Pons (tissue), 1 donor: ENCODE data around the gene YTHDF2.
"Not testable (repeated sequence)": the region's sequence is repeated elsewhere in the genome, so short reads cannot be mapped to it uniquely, and the experiment has no call there.

Experiments
- DNase-seq: peaks from one replicate; pipeline ENCODE4 v3.0.0-alpha.2; 2016; ENCODE audit warnings: low spot score

YTHDF2 gene

DNA sequence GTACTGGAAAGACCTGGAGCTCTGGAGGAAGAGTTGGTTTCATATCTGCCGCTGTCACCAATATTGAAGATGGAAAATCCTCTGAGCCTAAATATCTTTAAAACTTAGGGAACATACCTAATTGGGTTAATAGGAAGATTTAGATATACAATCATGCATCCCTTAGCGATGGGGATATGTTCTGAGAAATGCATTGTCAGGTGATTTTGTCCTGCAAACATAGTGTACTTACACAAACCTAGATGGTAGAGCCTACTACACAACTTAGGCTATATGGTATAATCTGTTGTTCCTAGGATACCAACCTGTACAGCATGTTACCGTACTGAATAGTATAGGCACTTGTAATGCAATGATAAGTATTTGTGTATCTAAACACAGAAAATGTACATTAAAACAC is 22.5 kb downstream of the YTHDF2 start:
- no peak for DNase-seq

DNA sequence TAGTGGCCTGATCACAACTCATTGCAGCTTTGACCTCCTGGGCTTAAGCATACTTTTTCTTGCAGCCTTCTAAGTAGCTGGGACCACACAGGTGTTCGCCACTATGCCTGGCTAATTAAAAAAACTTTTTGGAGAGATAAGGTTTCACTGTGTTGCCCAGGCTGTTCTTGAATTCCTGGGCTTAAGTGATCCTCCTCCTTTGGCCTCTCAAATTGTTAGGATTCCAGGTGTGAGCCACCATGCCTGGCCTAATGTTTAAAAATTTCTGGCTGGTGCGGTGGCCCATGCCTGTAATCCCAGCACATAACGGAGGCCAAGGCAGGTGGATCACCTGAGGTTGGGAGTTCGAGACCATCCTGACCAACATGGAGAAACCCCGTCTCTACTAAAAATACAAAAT is 24.4 kb downstream of the YTHDF2 start:
- DNase-seq = no peak

DNA sequence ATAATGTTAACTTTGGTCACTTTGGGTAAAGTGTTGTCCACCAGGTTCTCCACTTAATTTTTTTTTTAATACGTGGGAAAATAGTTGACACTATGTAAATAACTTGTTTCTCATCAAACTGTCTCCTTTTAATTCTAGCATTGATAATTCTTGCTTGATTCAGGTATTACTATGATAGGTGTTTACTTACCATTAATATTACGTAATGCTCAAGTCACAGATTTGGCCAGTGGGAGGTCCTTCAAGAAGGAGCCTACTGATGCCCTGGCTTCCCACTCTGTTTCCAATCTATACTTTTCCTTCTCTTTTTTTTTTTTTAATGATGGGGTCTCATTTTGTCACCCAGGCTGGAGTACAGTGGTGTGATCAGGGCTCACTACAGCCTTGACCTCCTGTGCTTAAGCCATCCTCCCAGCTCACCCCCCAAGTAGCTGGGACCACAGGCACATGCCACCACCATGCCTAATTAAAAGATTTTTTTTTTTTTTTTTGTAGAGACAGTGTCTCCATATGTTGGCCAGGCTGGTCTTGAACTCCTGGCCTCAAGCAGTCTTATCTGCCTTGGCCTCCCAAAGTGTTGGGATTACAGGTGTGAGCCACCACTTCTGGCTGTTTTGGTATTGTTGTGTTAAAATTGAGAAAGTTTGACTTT is 29.9 kb downstream of the YTHDF2 start:
- no peak for DNase-seq

DNA sequence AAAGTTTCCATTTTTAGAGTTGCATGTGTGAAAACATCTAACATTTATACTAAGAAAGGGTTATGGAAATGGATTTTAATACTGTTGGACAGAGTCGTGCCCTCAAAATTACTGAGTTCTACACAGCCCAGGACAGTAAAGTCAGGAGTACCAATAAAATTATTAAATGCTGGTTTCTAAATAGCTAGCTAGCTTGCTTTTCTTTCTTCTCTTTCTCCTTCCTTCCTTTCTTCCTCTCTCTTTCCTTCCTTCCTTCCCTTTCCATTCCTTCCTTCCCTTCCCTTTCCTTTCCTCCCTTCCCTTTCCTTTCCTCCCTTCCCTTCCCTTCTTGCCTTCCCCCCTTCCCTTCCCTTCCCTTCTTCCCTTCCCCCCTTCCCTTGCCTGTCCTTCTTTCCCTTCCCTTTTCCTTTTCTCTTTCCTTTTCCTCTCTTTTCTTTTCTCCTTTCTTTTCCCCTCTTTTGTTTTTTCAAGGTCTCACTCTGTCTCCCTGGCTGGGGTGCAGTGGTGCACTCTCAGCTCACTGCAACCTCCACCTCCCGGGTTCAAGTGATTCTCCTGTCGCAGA is 33.9 kb downstream of the YTHDF2 start:
- DNase-seq = no peak

DNA sequence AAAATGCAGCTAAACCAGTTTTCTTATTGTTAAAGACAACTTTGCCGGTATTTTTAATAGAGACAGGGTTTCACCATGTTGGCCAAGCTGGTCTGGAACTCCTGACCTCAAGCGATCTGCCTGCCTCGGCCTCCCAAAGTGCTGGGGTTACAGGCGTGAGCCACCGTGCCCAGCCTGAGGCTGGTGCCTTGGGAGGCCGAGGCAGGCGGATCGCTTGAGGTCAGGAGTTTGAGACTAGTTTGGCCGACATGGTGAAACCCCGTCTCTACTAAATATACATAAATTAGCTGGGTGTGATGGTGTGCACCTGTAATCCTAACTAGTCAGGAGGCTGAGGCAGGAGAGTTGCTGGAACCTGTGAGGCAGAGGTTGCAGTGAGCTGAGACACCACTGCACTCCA is 35.2 kb downstream of the YTHDF2 start:
- not testable (repeated sequence) for DNase-seq

DNA sequence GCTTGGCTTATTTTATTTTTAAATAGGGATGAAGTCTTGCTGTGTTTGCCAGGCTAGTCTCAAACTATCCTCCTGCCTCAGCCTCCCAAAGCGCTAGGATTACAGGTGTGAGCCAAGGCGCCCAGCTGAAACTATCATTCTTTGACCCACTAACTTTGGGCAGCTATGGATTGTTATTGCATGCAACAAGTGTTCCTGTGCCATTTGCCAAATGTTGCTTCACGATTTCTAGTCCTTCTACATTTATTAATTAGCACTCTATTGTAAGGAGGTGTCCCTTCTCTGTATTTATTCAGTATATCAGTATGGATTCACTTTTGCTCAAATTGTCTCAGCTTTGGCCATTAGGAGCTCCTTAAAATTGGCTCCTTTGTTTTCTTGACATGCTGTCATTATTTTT is 36.4 kb downstream of the YTHDF2 start:
- DNase-seq = no peak

DNA sequence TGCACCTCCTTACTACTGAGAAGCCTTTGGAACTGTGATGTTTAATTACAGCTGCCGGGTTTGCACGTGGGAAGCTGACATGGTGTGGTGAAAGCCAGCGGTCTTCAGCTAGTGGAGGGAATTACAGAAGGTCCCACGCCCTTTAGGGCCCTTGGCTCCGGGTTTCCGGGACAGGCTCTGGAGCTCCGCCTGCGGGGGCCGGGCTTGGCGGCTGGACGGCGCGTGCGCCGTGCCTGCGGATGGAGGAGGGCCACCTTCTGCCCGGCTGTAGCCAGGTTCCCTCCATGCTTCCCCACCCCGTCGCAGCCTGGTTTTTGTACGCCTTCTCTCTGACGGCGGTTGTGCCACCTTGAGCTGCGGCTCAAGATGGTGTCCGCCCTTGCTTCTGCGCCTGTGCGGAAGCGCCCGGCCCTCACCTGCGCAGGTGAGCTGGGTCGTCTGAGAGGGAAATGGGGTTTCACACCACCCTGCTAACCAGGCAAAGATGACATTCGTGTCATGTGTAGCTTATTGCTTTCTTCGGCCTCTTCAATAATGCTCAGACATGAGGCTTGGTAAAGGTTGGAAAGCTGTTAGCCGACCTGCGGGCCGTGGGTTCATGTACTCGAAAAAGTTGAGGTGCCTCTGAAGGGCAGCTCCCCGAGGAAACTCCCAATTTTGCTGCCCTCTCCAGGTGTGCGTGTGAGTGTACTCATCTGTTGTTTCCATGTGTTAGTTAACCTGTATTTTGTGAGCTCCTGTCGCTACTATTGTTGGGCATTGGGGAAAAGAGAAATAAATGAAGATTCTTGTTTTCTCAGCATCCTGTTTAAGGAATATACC is 38.6 kb downstream of the YTHDF2 start:
- peak; percentile 20 for DNase-seq

DNA sequence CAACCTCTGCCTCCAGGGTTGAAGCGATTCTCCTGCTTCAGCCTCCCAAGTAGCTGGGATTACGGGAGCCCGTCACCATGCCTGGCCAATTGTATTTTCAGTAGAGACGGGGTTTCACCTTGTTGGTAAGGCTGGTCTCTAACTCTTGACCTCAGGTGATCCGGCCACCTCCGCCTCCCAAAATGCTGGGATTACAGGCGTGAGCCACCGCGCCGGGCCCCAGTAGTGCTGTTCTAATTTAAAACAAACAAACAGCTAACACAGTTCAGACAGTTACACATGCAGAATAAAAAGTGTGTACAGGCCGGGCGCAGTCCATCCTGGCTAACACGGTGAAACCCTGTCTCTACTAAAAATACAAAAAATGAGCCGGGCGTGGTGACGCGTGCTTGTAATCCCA is 39.6 kb downstream of the YTHDF2 start:
- DNase-seq = no peak

DNA sequence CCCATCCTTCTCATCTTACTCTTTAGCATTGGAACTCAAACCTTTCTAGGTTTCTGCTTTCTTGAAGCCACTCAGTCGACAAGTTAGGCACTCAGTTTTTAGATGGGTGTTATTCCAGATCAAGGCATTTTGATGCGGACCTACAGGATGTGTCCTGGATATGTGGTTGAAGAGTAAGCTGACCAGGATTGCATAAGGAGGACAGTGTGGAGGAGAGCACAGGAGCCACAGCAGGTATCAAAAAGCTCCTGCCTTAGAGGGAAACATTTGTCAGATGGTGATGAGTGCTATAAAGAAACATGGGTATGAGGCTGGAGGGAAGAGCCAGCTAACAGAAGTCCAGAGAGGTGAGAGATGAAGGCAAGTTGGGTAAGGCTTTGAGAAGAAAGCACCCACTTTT is 41.3 kb downstream of the YTHDF2 start:
- no peak for DNase-seq

DNA sequence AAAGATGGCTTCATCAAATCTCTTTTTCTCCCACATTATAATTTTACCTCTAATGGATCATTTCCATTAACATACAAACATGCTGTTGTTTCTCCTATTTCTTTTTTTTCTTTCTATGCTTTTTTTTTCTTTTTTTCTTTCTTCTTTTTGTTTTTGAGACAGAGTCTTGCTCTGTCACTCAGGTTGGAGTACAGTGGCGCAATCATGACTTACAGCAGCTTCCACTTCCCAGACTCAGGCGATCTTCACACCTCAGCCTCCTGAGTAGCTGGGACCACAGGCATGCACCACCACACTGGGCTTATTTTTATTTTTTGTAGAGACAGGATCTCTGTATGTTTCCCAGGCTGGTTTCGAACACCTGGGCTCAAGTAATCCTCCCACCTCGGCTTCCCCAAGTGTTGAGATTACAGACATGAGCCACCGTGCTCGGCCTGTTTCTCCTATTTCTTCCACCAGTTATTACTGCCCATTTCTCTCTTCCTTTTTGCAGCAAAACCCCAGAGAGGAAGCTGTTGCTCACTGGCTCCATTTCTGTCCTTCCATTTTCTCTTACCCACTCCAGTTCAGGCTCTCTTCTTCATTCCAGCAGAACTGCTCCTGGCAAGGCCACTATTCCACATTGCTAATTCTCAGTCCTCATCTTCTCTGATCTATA is 43.1 kb downstream of the YTHDF2 start:
- DNase-seq = no peak

DNA sequence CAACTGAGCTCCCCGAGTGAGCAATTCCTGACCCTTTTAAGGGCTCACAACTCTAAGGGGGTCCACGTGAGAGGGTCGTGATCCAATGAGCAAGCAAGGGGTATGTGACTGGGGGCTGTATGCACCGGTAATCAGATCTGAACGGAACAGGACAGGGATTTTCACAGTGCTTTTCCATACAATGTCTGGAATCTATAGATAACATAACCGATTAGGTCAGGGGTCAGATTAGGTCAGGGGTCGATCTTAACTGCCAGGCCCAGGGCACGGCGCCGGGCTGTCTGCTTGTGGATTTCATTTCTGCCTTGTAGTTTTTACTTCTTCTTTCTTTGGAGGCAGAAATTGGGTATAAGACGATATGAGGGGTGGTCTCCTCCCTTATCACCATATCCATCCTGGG is 44.6 kb downstream of the YTHDF2 start:
- no peak for DNase-seq

DNA sequence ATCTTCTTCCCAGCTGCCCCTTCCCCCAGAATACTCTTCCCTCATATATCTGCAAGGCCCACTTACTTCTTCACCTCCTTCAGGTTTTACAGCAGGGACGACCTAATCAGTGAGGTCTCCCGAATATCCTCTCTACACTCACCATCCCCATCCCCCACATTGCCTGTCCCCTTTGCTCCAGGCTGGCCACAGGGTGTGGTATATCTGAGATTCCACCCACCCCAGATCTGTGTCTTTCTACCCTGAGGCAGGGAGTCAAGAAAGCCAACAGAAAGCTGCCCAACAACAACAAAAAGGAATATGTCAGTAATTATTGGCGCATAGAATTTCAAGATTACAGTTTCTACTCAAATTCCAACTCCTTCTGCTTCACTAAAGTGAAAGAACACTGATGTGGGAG is 45.3 kb downstream of the YTHDF2 start:
- no peak for DNase-seq

DNA sequence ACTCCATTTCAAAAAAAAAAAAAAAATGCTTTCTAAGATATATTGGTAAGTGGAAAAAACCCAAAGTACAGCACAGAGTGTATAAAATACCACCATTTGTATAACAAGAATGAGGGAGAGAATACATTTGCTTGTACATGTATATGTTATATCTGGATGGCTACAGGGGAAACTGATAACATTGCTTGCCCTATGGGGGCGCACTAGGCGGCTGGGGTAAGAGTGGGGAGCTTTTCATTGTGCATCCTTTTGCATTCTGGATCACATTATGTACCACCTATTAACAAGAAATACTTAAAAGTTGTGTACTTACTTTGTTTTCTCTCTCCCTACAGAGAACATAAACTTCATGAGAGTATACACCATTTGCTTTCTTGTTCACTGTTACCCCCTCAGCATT is 46.6 kb downstream of the YTHDF2 start:
- no peak for DNase-seq

DNA sequence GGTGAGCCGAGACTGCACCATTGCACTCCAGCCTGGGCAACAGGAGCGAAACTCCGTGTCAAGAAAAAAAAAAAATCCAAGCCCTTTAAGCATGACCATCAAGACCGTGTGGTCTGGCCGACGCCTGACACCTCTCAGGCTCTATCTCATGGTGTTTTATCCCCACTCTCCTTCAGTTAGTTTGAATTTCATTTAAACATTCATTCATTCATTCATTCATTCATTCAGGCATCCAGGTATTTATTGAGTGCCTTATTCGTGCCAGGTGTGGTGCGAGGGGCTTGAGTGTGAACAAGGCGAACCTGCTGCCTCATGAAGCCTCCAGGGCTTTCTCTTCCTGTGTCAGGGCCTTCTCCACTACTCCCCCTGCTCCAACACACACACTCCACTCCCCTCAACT is 52.7 kb downstream of the YTHDF2 start:
- DNase-seq = no peak

DNA sequence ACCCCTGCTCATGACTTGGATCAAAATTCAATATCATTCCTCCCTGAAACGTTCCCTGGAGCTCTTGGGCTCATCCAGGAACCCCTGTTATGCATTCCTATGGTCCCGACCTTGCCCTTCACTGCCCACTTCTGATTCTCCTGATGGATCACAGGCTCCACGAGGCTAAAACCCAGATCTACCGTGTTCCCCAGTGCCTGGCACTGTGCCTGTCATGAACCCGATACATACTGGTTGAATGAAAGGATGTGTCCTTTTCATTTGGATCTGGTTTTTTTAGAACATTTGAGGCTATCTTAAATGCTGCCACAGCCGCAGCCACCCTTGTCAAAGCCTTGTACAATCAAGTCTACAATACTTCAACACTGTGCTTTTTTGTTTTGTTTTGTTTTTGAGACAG is 53.1 kb downstream of the YTHDF2 start:
- DNase-seq = no peak

DNA sequence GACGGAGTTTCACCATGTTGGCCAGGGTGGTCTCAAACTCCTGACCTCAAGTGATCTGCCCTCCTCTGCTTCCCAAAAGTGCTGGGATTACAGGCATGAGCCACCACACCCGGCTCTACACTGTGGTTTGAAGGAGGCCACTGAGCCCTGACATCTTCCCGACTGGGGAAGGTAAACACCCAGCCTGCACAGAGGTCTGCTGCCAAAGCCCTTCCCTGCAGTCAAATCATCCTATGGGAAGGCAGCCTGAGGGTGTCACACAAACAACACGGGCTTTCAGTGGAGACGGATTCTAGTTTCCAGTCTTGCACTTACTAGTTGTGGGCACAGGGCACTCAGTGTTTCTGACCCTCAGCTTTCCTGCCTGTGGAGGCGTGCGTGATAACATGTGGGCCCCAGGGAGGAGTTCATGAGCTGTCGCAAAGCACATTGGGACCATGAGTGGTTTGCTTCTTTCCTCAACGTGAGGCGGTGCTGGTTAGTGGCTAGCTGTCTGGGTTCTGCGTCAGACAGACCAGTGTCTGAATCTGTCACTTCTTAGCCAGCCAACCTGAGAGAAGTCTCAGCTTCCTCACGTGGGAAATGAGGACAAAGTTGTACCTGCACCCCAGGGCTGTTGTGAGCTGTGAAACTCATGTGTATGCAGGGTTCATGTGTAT is 53.8 kb downstream of the YTHDF2 start:
- no peak for DNase-seq

DNA sequence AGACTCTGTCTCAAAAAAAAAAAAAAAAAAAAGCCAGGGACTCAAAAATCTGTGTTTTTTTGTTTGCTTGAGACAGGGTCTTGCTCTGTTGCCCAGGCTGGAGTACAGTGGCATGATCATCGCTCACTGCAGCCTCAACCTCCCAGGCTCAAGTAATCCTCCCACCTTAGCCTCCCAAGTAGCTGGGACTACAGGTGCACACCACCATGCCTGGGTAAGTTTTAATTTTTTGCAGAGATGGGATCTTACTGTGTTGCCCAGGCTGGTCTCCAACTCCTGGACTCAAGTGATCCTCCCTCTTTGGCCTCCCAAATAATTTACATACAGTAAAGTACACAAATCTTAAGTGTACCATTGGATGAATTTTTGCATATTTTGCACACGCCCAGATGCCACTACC is 55.2 kb downstream of the YTHDF2 start:
- not testable (repeated sequence) for DNase-seq

DNA sequence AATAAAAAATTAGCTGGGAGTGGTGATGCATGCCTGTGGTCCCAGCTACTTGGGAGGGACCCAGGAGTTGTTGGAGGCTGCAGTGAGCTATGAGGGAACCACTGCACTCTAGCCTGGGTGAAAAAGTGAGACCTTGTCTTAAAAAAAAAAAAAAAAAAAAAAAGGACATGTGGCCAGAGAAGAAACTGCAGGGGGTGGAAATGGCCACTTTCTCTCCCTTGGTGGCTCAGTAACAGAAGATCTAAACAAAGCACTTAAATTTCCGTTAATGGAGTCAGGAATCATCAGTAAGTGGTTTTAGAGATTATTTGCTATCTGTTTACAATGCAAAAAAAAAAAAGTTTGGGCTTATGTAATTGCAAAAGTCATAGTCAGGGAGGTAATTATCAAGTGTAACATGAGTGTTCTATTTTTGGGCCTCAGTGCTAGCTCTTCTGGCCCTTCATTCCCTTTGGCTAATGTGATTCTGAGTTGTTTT is 55.9 kb downstream of the YTHDF2 start:
- no peak for DNase-seq

DNA sequence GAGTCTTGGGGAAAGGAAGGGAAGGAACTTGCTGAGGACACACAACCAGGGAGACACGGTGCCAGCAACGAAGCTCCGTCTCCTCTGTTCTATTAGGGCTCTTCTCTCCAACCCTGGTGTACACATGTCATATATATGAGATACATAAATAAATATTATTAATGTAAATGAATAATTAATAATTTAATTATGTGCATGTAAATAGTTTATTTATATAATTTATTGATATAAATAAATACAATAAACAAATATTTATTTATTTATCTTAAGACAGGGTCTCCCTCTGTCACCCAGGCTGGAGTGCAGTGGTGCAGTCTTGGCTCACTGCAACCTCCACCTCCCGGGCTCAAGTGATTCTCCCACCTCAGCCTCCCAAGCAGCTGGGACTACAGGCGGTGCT is 57.8 kb downstream of the YTHDF2 start:
- DNase-seq = not testable (repeated sequence)

DNA sequence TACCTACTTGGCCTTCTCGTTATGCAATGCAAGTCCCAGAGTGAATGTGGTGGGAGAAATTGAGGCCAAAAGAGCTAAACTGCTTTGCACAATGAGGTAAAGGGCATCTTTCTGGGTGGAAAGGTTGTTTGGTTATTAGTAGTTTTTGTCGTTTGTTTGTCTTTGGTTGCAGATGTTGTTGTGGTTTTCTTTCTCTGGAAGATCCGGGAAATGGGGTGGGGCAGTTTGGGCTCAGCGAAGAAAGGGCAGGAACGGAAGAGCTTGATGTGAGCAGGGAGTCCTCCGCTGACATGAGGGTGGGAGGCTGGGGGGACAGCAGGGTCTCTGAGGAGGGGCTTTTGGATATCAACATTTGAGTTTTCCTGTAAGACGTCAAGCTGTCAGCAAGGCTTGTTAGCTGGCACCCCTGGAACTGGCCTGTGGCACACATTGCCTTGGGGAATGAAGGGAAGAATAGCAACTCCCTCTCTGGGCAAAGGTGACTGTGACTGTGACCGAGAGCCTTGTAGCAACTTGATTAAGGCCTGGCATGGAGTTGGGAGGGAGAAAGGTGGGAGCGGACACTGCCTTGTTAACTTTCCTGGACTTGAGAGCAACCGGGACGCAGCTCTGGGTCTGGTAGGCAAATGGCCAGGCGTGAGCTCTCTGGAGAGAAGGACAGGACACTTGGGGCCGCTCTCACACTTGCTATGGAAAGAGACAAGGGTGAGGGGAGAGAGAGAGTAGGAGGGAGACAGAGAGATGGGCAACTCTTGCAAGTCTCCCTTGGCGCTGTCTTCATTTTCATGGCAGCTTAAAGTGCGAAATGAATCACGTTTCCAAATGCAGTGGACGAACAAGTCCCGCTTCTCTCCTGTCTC is 59.8 kb downstream of the YTHDF2 start:
- DNase-seq = no peak

DNA sequence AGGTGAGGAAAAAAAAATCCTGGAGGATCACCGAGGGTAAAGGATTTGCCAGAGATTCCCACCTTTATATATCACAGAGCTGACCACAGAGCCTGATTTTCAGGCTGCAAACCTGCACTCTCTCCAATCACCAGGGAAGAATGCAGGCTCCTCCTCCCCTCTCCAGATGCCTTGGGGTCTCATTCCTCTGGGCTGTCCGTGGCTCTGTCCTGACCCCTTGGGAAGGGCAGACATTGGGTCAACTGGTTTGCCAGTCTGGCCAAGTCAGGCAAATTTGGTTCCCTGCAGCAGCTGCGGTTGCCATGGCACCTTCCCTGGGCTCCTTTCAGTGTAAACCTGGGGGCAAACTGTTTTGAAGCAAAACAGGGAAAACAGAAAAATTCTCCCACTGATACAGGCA is 63.6 kb downstream of the YTHDF2 start:
- no peak for DNase-seq
